GM23248 (cell line): ENCODE data around the gene CREB5.

Source experiments
- EZH2 ChIP-seq: fragments of 200-600 bp; sonication (generic); IDR thresholded peaks from 2 replicates; pipeline ENCODE4 v1.6.1; 2018; ENCODE audit warnings: antibody characterized with exemption, mild to moderate bottlenecking; ENCODE audit not compliant: insufficient read depth, poor library complexity, severe bottlenecking
- EZH2phosphoT487 ChIP-seq: fragments of 200-600 bp; sonication (generic); IDR thresholded peaks from 2 replicates; pipeline ENCODE4 v1.6.1; 2018; ENCODE audit warnings: antibody characterized with exemption, moderate library complexity, mild to moderate bottlenecking, low read depth; ENCODE audit not compliant: insufficient read depth

GRCh38 chr7:28528899-28529298 is 116.6 kb downstream of the CREB5 start:
- TF ChIP-seq EZH2 (no peak), EZH2phosphoT487 (no peak)
